ENCODE results near the gene TFF3.

Gene TFF3

DNA sequence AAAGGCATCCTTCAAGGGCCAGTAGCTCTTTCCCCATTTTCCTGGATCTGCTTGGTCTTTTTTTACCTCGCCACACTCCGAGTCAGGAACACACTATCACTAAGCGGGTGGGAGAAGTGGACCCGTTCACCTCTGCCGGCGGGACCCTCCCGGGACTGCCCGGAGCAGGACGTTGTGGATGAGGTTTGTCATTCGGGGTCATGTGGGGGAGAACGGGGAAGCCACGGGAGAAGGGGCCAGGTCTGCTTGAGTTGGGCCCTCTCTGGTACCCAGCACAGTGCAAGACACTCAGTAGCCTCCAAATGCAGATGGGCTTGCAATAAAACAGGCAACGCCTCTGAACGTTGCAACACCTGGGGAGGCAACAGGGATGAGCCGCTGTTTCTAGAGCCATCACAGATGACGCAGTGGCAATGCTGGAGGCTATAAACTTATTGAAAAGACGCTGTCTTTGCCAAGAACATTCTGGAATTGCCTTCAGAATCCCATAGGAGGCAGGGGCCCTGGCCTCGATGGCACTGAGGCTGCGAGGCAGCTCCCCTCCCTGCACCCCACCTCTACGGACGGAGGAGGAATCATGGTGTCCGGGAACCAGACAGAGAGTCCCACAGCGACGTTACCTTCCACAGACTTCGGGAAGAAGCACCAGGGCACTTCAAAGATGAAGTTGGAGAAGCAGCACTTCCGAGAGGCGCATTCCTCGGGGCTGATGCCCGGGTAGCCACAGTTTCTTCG, 31.8 kb upstream of the TFF3 start:
- DNase-seq: no peak

DNA sequence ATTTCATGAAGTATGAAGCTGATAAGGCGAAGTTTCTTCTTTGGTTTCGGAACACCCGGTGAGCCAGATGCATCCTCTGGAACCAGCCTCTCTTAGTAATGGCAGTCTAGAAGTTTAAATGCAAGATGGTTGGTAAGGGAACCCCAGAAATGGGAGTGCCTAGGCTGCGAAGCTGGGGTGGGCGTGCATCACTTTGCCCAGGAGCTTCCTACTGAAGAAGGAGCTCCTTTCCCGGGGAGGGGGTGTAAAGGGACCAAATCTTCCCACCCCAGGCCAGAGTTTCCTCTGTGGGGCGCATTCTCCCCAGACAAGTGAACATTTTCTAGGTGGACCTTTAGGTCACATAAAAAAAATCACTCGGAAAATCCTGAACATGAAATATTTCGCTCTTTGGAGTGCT, 31.2 kb upstream of the TFF3 start:
- no peak for DNase-seq

DNA sequence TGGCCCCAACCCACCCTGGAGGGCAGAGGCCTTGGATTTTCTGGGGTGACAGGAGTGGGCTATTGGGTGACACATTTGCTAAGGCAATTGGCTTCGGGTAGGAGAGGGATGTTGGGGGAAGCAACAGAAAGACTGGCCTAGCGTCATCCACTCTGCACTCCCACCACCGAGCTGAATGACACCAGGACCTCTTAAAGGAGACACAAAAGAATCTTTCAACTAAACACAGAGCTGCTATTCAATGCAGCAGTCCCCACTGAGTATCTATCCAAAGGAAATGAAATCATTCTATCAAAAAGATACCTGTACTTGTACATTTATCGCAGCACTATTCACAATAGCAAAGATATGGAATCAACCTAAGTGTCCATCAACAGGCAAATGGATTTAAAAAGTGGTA, 29.4 kb upstream of the TFF3 start:
- no peak for DNase-seq

DNA sequence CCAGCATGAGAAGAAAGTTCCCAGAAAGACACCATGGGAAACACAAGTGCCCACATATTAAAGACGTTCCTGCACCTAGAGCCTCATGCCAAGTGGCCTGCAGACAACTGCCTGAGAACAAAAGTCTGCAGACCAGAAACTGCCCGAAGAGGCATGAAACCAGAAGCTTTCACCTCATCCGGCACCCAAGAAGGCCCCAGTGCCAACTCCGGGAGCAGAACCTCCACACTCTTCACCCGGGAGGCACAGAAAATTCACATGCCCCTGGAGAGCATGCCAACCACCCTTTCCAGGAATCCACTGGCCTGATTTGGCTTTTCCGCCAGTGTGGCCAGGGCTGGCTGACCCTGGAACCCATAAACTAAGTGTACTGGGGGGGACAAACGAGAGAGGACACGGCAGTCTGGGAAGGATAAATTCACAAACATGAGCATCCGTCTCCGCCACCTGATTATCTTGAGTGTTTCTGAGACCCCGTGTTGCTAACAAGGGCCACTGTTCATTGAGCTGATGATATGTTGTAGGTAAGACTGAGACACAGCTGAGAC, 28.8 kb upstream of the TFF3 start:
- no peak for DNase-seq

DNA sequence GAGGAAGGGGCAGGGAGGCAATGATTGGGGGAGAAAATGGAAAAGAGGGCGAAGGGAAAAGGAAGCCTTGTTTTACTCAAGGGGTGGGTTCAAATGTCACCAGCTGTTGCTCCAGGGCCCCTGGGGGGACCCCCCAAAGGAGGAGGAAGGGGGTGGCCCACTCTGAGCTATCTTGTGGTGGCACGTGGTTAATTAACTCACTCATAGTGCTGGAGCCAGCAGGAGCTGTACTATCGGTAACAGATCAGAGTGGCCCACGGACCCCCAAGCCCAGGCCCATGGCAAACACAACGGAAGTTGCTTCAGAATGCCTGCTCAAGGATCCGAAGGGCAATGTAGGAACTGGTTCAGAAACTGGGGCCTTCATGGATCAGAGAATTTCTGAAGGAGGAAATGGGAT, 28.3 kb upstream of the TFF3 start:
- no peak for DNase-seq

DNA sequence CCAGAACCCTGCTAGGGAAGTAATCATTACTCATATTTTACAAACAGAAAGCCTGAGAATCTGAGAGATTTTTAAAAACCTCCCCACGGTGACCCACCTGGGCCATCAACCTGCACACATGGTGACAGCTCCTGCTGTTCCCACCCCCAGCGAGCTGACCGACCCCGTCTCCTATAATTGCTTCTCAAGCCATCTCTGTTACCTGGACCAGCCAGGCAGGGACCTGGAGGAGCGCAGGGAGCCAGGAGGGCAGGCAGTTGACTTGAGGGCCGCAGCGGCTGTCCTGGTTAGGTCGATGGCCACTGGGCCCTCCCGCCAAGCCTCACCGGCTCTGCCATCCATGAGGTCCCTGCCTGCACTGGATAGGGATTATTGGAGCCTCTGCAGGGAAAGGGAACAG, 27.9 kb upstream of the TFF3 start:
- no peak for DNase-seq

DNA sequence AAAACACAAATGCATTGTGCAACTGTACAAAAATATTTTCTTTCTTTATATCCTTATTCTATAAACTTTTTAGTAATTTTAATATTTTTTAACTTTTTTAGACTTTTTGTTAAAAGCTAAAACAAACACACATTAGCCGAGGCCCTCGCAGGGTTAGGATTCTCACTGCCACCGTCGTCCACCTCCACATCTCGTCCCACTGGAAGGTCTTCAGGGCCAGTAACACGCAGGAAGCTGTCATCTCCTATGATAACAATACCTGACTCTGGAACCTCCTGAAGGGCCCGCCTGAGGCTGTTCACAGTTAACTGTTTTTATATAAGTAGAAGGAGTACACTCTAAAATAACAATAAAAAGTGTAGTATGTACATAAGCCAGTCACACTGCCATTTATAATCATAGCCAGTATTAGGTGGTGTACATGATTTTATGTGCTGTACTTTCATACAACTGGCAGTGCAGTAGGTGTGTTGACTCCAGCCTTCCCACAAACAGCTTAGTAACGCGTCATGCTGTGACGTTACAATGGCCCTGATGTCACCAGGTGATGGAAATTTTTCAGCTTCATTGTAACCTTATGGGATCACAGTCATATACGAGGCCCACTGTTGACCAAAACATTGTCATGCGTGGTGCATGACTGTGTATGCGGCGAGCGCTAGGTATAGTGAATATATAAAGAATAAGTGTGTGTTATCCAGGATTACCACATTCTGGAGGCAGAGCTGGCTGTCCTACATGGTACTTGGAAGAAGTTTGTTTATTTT, 26.8 kb upstream of the TFF3 start:
- no peak for DNase-seq

DNA sequence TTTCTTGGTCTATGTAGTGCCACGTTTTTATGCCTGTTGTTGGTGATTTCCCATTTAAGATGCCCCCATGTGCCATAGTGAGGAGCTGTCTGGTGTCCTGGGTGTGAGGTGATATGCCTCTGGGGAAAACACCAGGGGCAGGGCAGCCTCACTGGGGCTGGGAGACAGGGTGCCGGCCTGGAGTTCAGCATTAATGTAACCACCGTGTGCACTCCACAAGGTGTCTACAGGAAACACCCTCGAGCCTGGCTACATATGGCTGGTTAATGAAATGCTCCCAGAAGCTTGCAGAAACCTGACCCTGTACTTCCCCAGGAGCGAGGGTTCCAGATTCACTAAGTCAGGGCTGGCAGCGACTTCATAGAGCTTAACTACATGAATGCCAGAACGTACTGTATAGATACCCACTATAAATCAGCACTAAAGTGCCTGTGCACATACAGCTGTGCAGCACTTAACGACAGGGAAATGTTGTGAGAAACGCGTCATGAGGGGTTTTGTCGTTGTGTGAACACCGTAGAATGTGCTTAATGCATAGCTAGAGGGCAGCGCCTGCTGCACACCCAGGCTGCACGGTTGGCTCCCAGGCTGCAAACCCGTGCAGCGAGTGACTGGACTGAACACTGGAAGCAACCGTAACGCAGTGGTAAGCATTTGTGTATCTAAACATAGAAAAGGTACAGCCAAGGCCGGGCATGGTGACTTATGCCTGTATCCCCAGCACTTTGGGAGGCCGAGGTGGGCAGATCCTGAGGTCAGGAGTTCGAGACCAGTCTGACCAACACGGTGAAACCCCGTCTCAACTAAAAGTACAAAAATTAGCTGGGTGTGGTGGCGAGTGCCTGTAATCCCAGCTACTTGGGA, 25.2 kb upstream of the TFF3 start:
- DNase-seq: no peak

DNA sequence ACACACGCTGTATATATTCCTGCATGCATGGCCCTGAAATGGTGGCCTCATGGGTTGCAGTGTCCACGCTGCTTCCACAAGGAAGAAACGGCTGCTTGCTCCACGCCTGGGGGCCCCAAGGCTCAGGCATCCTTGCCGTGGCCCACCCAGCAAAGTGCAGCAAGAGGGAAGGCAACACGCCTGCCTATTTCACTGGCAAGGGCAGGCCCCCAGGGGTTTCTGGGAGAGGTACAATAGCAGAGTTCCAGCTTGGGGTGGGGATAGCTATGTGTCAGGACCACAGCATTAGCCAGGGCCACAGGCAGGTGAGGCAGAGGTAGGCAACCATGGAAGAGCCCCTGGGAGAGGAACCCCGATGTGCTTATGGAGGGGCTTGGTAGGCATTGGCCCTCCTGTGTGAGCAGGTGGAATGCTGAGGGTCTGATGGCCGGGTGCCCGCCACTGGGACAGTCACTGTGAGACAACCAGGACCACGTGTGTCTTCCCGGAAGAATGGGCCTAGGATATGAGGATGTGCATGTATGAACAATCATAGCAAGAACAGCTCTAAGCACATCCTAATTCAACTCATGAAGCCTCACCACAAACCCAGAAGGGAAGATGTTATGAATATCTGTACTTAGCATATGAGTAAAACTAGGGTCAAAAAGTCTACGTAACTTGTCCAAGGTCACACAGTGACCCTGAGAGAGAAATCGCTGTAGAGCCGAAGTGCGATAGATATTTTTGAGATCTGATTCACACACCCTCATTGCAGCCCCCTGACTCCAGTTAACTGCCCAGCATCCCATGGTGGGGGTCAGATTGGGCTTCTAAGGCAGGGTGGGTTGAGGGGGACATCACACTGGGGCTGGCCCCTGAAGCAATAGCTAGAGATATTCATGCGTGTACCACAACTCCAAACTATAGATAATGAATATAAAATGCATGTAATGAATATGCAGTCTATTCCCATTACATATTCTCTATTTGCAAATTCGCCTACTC, 23.8 kb upstream of the TFF3 start:
- no peak for DNase-seq

DNA sequence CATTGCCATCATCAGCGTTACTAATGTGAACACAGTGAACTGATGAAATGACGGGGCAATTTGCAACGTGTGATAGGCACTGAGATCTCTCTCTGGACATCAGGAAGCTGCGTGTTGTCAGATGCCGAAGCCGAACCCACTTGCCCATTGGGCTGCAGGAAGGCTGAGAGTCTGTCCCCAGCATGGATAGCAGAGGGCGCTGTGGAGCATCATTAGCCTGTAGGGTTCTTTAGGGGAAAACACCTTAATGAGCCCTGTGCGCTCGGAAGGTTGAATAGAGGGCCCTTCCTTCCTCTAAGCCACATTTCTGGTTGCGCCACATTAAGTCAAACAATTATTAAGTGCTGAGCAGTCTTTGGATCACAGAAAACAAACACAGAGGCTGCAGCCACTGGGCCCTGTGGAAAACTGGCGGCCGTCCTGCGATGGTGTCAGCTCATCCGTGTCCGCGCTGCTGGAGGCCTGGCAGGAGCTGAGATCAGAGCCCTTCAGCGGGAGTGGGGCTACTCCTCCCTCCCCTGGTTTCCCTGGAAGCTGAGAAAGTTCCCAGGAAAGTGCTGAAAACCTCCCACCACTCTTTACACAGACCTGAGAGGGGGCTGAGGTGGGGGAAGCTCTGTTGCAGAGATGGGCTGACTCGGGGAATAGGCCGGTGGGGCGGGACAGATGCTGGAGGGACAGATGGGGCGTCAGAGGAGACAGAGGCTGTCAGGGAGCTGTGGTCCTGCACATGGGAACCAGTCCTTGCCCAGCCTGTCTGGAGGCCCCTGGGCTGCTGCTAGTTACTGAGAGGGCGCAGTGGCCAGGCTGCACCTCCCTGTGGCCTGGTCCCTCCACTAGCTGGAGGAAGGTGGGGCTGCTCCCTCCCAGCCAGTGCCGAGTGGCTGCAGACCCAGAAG, 22.9 kb upstream of the TFF3 start:
- DNase-seq: no peak

DNA sequence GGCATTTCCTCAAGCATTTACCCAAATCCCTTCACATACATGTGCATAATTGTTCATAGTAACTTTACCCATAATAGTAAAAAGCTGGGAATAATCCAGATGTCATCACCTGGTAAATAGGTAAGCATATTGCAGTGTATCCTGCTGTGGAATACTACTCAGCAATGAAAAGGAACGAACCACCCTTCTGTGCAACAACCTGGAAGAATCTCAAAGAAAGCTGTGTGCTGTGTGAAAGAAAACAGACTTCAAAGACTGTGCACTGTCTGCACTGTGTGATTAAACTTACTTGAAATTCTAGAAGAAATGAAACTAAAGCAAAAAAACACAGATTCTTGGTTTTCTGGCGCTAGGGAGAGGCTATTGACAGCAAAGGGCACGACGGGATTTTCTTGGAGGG, 22.1 kb upstream of the TFF3 start:
- DNase-seq: no peak

DNA sequence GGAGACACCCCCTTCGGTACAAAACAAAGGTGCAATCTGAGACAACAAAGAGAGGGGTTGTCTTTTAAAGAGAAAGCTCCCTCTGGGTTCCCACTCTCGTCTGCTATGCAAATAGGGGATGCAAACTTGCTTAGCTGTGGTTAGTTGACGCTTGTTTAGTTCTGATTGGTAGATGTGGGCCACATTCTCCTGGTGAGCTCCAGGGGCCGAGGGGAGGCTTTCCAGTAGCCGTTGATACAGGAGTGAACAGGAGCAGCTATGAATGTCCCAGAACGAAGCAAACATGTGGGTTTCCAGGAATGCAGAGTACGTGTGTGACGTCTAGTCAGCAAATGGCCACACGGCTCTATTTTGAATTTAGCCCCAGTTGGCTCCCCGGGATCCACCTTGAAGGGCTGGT, 20.8 kb upstream of the TFF3 start:
- no peak for DNase-seq

DNA sequence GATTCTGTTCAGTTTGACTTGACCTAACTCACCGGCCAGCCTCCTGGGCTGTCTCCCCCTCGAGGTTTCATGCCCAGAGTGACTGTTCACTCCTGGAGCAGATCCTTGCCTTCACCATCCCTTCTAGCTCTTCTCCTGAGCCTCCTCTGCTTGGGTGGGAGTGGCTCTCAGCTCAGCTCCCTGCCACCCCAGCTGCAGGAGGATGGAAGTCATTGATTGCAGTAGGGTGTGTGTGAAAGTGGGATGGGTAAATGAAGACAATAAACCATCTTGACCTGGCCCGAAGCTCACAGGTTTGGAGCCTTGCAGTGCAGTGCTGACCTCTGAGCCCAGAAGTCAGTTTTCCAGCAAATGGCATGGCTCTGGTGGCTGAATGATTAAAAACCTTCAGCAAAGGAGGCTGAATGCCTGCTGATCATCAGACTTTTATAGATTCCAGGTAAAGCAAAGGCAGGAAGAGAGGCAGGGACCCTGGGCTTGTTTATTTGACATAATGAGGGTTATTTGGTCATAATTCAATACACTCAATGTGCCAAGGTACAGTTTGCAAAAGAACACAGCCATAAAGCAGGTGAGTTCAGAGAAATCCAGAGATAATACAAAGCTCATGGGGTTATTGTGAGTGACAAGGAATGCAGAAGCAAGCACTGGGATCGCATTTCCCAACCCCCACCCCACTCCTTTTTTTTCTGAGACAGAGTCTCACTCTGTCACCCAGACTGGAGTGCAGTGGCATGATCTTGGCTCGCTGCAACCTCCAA, 17.5 kb upstream of the TFF3 start:
- DNase-seq: no peak

DNA sequence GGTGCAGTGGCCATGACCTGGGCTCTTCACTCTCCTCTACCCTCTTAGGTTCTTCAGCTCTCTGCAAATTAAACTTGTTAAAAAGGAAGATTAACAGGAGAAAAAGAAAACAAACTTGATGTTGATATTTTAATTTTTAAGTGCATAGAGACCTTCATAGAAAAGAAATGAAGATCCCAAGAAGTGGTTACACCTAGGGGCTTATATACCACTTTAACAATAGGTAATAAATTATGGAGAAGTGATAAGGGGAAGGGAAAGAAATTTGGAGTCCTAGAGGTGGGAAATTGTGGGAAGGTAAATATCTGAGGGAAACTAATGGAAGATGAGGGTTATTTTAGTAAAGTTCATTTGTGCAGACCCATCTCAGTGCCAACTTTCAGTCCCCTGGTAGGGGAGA, 16.5 kb upstream of the TFF3 start:
- DNase-seq: no peak

DNA sequence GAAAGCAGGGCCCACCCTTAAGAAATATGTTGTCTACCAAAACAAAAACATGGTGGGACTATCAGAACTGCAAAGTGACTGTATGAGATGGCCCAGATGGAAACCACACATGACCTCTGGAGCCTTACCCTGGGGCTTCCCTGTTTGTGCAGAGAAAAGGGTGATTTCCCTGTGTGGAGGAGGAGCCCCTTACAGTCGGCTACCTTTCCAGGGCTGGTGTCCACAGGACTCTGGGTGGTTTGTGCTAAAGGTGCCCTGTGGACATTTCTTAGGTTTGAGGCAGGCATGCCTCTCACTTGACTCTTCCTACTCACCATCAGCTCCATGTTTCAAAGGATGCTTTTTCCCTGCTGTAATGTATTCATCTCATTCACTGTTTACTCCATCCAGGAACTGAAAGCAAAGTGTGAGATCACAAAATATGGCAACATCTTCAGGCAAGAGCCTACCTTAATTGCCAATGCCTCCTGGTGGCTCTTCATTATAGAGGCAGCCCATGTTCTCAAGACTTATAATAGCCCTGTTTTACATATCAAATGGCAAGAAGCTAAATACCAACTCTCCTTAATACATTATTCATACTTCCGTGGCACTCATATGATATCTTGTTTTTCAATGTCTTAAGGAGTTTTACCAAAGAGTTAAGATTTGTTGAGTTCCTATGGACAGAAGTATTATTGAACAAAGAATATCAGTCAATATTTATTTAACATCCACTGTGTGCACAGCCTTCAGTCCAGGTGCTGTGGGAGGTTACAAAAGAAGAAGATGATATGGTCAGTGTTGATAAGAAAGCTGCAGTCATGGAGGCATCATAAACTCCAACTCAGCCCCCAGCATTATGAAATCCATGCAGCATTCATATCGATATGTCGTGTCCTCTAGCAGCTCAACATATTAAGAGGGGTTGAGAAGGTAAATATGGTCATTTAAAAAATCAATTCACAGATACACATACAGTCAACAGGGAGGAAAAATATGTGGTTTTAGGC, 15.5 kb upstream of the TFF3 start:
- DNase-seq: no peak

DNA sequence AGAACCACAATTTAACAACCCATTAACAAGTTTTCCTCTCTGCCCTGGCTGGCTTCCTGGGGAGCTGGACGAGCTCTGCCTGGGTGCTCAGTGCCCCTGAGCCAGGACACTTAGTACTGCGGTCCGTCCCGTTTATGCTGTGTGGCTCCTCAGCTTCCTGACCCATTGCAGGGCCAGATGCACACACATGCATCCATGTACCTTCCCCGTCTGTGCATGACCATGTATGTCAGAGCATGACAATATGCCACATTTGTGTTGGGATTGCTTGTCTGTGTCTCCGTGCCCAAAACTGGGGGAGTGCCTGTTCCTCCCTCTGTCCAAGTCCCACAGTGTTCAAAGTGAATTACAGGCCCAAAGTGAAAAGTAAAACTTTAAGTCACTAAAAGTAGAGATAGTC, 9.7 kb upstream of the TFF3 start:
- DNase-seq: no peak

DNA sequence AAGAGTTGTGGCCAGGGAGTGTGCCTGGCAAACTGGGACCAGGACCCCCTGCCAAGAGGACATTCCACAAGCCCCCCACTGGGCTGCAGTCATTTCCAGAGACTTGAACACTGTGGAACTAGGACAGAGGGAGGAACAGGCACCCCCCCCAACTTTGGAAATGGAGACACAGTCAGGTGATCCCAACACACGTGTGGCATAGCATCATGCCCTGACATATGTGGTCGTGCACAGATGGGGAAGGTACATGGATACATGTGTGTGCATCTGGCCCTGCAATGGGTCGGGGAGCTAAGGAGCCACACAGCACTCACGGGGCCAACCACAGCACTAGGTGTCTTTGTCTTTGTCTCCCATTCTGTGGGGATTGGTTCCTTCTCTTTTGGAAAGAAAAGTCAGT, 6.6 kb upstream of the TFF3 start:
- no peak for DNase-seq

DNA sequence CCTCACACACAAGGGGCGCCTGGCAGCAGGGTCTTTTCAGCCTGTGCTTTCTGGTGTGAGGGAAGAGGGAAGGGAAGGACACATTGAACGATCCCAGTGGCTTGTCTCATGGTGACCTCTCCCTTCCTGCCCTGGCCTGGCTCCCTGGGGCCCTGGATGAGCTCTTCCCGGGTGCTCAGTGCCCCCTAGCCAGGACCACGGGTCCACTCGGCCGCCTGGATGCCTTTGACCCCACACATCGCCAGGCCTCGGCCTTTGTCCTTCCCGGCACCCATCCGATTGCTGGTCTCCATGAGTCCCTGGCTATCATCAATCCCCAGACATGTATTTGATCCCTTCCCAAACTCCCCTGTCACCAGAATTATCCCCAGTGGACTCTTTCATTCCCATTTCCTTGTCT, 6.0 kb upstream of the TFF3 start:
- no peak for DNase-seq

DNA sequence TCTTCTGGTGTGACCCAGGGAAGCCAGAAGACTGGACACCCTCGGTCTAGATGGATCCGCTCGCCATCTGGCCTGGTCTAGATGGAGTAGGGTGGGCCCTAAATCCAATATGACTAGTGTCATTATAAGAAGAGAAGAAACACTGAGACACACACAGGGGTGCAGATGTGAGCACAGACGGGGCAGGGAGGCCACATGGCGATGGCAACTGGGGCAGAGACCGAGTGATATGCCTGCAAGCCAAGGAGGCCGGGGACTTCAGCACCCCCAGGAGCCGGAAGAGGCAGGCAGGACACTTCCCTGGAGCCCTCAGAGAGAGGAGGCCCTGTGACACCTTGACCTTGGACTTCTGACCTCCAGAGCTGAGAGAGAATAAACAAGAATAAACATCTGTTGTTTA, 5.6 kb upstream of the TFF3 start:
- no peak for DNase-seq

Data from SW 1271 (cell line).